ENCODE measurements around the gene PPIF. TPM values are rescaled to one million over a fixed set of nuclear protein-coding genes. Genes with fewer than 3 reads are reported as not detected.

PPIF gene
- total and polyA plus RNA-seq, 2 of the 4 experiments (the other 2 are of a cell fraction): 29.2 to 130 TPM

- 93% methylated on average over 8 of the region's 14 CpGs; no CpG with 5 or more reads in 1 of the 2 experiments for WGBS, 2 experiments (ENCODE audit: extremely low coverage in 2 of 2, insufficient read length in 1 of 2)
- Histone ChIP-seq H3K4me3 (ENCODE audit: insufficient read depth, low read depth, low read length) (no peak overlapping the region), H3K18ac (ENCODE audit: low read depth, low read length) (no peak overlapping the region), H2BK5ac (ENCODE audit: low read depth, low read length, poor library complexity, severe bottlenecking) (no peak overlapping the region), H3K4ac (ENCODE audit: low read depth, low read length) (peak overlapping the region; percentile 47), H3K9me1 (ENCODE audit: insufficient read depth, low read length) (peaks cover 17% of the 10 kb centered on the region), H3K27ac (ENCODE audit: insufficient read depth, low read length) (no peak overlapping the region), H3K27me3 (ENCODE audit: control insufficient read depth, insufficient read depth, low read length) (no peaks in the 10 kb centered on the region), H3K4me1 (ENCODE audit: control insufficient read depth, insufficient read depth, low read length) (peaks cover 6% of the 10 kb centered on the region; the same call in 1 of the 2 replicates), H3K9me3 (ENCODE audit: control insufficient read depth, insufficient read depth, low read length) (no peaks in the 10 kb centered on the region), H4K5ac (ENCODE audit: low read depth, low read length) (no peak overlapping the region; the same call in 1 of the 2 replicates), H2BK20ac (ENCODE audit: low read depth, low read length) (peak overlapping the region; percentile 82; the same call in 1 of the 2 replicates), H3K79me1 (ENCODE audit: low read depth in 1 of 2, low read length in 2 of 2) (no peaks in the 10 kb centered on the region; a peak in 1 of 4 replicates), H3K56ac (ENCODE audit: extremely low read depth, insufficient read depth, low read length) (no peak overlapping the region), H3K9ac (ENCODE audit: low read depth, low read length) (no peak overlapping the region), H2AFZ (replicated peaks; ENCODE audit: low read length, poor library complexity) (peak overlapping the region; percentile 54), H2AK9ac (replicated peaks; ENCODE audit: low read depth, low read length, poor library complexity) (peak overlapping the region; percentile 76), H4K91ac (ENCODE audit: insufficient read depth, low read depth, low read length) (peak overlapping the region; percentile 62), H2AK5ac (ENCODE audit: low read depth, low read length) (peak overlapping the region; percentile 88), H3K23ac (ENCODE audit: low read depth, low read length) (no peak overlapping the region), H3K36me3 (ENCODE audit: control insufficient read depth, insufficient read depth, low read length) (no peaks in the 10 kb centered on the region), H4K20me1 (ENCODE audit: insufficient read depth, low read length) (no peaks in the 10 kb centered on the region), H4K8ac (ENCODE audit: low read depth in 2 of 2, low read length in 2 of 2) (no peak overlapping the region), H3K14ac (replicated peaks; ENCODE audit: low read depth, low read length) (peak overlapping the region; percentile 45; the same call in 1 of the 2 replicates), H2BK120ac (ENCODE audit: low read depth, low read length) (peak overlapping the region; percentile 46; the same call in 1 of the 2 replicates), H3K4me2 (ENCODE audit: low read depth, low read length) (no peak overlapping the region), H2BK15ac (ENCODE audit: low read depth, low read length) (peak overlapping the region; percentile 42; the same call in 1 of the 3 replicates)
- ChIA-PET POLR2A (ENCODE audit: unreplicated experiment) (no interaction called here), CTCF (no interaction called here)
- intact Hi-C loops (cut with micrococcal nuclease): no loop called here
- dilution Hi-C loops (cut with HindIII; ENCODE audit: low sequenced_read_pairs, unreplicated experiment): no loop called here
- DNase-seq (peak; percentile 70), ATAC-seq (ENCODE audit: low read depth) (no peak)
- no TSS peak for BruUV-seq (replicated peaks)
- in situ Hi-C loops (cut with MboI; ENCODE audit: low sequenced_read_pairs): no loop called here
- TF ChIP-seq POLR2A (IDR thresholded peaks at IDR 0.05; ENCODE audit: low read depth, low read length): no peak
- TF ChIP-seq BHLHE40 (IDR thresholded peaks at IDR 0.05; ENCODE audit: low read depth, low read length): peak; percentile 63; the same call in 1 of the 2 replicates
- TF ChIP-seq CEBPB (IDR thresholded peaks at IDR 0.05; ENCODE audit: low read depth, low read length): no peak
- TF ChIP-seq ELK1 (IDR thresholded peaks at IDR 0.05; ENCODE audit: borderline replicate concordance, low read depth, low read length): no peak
- no peak for TF ChIP-seq MXI1 (IDR thresholded peaks at IDR 0.05; ENCODE audit: borderline replicate concordance, low read depth, low read length)
- 0 out of 2 replicates have a peak, but pooled peaks have one; percentile 35 for TF ChIP-seq USF2 (IDR thresholded peaks at IDR 0.05; ENCODE audit: low read depth, low read length)
- TF ChIP-seq RAD21 (IDR thresholded peaks at IDR 0.05; ENCODE audit: low read length): no peak
- no peak for TF ChIP-seq RFX5 (IDR thresholded peaks at IDR 0.05; ENCODE audit: low read depth, low read length)
- no peak for TF ChIP-seq NFE2L2 (IDR thresholded peaks at IDR 0.05; ENCODE audit: low read depth, low read length)
- TF ChIP-seq, protein P1, sequence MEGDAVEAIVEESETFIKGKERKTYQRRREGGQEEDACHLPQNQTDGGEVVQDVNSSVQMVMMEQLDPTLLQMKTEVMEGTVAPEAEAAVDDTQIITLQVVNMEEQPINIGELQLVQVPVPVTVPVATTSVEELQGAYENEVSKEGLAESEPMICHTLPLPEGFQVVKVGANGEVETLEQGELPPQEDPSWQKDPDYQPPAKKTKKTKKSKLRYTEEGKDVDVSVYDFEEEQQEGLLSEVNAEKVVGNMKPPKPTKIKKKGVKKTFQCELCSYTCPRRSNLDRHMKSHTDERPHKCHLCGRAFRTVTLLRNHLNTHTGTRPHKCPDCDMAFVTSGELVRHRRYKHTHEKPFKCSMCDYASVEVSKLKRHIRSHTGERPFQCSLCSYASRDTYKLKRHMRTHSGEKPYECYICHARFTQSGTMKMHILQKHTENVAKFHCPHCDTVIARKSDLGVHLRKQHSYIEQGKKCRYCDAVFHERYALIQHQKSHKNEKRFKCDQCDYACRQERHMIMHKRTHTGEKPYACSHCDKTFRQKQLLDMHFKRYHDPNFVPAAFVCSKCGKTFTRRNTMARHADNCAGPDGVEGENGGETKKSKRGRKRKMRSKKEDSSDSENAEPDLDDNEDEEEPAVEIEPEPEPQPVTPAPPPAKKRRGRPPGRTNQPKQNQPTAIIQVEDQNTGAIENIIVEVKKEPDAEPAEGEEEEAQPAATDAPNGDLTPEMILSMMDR (conservative IDR thresholded peaks at IDR 0.05; ENCODE audit: low read depth, low read length): no peak
- no peak for TF ChIP-seq CHD1 (IDR thresholded peaks at IDR 0.05; ENCODE audit: low read depth, low read length)
- no peak for TF ChIP-seq MAFK (IDR thresholded peaks at IDR 0.05; ENCODE audit: low read depth, low read length)
- TF ChIP-seq RCOR1 (IDR thresholded peaks at IDR 0.05; ENCODE audit: insufficient replicate concordance, low read length): no peak
- no peak for TF ChIP-seq SMC3 (IDR thresholded peaks at IDR 0.05; ENCODE audit: low read depth, low read length)
- no peak for TF ChIP-seq FOS (IDR thresholded peaks at IDR 0.05; ENCODE audit: low read depth, low read length)
These were observed 18.3 kb upstream of the PPIF start for GRCh38 chr10:79328737-79329504.
